GM19239 (cell line): ENCODE results near the gene FCRLB.
A peak's percentile ranks its signal among the peaks of the same experiment; 100 is the strongest.
"Not testable (repeated sequence)": the region's sequence is repeated elsewhere in the genome, so short reads cannot be mapped to it uniquely, and the experiment has no call there.

Experiments used
- DNase-seq: peaks from one replicate; pipeline ENCODE4 v3.0.0; 2011; ENCODE audit warnings: low spot score; ENCODE audit not compliant: insufficient read length
- FAIRE-seq: peaks from 2 replicates; lab custom pipeline; 2011; peaks lifted over from hg19 to GRCh38; lab: Jason Lieb, UNC

FCRLB gene

DNA sequence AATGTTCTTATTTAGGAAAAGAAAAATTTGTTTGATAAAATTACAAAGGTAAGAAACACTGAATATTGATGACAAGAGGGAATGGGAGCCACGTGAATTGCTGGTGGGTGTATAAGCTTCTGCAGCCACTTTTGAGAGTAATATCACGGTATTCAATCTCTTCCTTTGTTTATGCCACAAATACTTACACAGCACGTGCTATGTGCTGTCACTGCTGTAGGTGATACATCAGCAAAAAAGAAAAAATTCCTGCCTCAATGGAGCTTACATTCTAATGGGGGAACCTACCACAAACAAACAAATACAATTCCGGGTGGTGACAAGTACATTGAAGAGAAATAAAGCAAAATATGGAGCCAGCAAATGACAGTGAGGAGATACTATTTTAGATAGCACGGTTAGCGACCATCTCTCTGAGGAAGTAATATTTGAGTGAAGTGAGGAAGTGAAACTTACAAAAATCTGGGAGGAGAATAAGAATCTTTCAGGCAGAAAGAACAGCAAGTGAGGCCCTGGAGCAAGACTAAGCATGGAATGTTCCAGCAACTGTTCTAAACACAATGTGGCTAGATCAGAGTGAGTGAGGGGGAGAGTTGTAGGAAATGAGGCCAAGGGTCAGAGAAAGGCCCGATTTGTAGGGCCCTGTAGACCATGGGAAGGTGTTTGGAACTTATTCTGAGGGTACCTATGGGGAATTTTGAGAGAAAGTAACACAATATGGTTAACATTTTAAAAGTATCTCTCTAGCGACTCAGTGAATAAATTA is 2.6 kb upstream of the FCRLB start:
- DNase-seq (no peak), FAIRE-seq (peak; percentile 89)

DNA sequence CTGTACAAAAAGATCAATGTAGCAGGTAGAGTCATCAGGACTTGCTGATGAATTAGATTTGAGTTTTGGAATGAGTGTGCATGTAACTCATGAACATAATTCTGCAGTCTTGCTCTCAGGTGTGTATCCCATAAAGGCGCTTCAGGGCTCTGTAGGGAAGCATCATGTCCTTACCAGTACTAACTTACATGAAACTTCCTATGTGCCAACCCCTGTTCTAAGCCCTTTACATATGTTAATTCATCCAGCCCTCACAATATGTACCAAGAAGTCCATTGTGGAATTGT is 2.1 kb upstream of the FCRLB start:
- FAIRE-seq, result peak; percentile 60
- DNase-seq, result no peak

DNA sequence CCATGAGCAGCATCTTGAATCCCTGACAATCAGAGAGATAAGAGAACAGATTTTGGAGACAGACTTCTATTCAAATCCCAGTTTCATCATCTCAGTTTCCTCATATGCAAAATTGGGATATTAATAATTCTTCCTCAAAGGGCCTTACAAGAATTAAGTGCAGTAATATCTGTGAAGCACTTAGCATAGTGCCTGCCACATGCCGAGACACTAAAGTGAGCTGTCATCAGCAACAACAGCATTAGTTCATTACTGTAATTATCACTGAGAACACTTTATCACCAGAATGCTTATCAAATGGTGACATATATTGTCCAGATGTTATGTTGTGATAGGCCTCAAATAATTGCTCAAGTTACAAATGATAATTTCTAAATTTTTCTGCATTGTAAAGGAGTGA is 922 bp upstream of the FCRLB start:
- no peak for DNase-seq
- no peak for FAIRE-seq

DNA sequence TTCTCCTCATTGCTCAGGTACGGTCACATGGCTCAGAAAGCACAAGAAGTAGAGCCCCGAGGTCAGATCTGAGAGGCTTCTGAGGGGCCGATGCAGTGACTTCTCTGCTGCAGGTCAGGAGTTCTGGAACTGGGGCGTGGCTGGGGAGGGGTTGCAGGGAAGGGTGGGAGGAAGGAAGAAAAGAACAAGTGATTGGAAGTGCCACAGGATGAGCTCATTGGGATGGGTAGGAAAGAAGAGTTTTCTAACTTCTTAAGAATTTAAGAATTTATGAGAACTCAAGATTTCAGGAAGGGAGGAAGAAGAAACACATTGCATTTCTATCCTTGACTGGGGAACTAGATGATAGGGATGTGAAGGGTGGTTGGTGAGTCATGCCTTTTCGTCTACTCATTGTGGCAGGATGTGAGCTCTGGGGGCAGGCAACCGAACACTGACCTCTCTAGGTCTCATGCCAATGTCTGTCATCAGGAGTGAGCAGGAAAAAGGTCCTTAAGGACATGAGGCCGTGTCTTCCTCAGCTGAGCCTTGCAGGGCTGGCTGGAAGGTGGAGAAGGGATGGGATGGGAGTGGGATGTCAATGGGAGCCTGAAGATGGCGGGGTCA is 497 bp downstream of the FCRLB start:
- DNase-seq (no peak), FAIRE-seq (no peak)

DNA sequence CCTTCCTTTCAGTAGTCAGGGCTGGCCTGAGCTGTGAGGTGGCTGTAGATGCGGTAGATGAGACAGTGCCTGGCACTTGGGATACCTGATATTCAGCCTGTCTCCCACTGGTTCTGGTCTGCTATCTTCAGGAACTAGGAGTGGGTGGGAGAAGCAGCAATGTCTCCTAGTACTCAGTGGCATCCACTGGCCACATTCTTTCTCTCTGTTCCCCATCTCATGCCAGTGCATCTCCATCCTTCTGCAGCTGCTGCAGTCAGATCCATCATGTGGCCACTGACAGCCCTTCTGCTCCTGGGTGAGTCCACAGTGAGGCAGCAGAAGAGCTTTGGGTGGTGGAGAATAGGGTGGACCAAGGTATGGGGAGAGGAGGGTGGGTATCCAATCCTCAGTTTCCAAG is 1.1 kb downstream of the FCRLB start:
- FAIRE-seq, result no peak
- DNase-seq, result no peak

DNA sequence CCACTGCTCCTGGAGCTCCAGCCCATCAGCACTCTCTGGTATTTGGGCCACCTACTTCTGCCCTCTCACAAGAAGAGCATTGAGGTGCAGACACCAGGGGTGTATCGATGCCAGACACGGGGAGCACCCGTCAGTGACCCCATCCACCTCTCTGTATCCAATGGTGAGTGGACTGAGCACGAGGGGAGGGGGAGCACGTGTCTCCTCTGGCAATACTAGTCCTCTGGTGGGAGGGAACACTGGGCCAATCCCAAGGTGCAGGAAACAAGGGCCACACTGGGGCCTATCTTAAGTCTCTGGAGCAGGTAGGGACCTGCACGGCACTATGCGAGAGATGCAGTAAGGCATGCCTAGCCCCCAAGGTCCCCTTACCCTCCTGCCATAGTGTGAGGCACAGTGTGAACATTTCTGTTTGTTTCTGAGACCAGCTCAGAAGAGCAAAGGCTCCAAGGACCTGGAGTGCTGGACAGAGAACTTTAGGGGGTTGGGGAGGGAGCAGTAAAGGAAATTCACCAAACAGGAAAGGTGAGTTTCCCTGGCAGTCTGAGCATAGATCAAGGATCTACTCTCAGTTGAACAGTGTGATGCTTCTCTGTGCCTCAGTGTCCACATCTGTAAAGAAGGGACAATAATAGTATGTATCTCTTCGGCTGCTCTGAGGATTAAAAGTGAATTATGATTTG is 2.3 kb downstream of the FCRLB start:
- DNase-seq (no peak), FAIRE-seq (no peak)

DNA sequence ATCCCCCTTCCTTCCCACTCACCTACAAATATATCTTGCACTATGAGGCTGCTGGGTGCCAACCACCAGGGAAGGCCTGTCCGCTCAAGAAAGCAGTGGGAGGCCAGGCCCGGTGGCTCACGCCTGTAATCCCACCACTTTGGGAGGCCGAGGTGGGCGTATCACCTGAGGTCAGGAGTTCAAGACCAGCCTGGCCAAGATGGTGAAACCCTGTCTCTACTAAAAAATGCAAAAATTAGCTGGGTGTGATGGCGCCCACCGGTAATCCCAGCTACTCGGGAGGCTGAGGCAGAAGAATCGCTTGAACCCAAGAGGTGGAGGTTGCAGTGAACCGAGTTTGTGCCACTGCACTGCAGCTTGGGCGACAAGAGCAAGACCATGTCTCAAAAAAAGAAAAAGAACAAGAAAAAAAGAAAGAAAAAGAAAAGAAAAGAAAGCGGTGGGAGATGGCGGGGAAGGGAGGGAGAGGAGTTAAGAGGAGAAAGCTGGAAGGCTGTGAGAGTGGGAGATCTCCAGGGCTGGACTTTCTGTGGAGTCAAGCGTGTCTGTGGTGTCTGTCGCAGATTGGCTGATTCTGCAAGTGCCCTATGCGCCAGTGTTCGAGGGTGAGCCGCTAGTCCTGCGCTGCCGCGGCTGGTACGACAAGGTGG is 4.0 kb downstream of the FCRLB start:
- DNase-seq, result not testable (repeated sequence)
- peak; percentile 4 for FAIRE-seq

DNA sequence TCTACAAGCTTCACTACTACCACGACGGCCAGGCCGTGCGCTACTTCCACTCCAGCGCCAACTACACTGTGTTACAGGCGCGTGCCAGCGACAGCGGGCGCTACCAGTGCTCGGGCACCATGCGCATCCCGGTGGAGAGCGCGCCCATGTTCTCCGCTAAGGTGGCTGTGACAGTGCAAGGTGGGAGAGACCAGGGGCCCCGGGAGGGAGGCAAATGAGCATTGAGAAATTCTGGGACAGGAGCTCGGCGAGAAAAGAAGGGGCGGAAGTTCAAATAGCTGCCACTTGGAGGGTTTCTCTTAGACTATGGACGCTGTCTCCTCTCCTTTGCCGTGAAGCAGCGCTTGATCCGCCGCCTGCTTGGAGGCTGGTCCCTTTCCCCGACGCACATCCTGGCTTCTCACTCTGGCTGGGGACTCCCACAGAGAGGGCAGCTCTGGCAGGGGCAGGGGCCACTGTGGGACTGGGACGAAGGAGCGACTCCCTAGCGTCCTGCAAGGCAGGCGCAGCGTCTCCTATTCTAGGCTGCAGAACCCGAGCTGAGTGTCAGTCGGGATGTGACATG is 4.6 kb downstream of the FCRLB start:
- DNase-seq, result no peak
- no peak for FAIRE-seq

DNA sequence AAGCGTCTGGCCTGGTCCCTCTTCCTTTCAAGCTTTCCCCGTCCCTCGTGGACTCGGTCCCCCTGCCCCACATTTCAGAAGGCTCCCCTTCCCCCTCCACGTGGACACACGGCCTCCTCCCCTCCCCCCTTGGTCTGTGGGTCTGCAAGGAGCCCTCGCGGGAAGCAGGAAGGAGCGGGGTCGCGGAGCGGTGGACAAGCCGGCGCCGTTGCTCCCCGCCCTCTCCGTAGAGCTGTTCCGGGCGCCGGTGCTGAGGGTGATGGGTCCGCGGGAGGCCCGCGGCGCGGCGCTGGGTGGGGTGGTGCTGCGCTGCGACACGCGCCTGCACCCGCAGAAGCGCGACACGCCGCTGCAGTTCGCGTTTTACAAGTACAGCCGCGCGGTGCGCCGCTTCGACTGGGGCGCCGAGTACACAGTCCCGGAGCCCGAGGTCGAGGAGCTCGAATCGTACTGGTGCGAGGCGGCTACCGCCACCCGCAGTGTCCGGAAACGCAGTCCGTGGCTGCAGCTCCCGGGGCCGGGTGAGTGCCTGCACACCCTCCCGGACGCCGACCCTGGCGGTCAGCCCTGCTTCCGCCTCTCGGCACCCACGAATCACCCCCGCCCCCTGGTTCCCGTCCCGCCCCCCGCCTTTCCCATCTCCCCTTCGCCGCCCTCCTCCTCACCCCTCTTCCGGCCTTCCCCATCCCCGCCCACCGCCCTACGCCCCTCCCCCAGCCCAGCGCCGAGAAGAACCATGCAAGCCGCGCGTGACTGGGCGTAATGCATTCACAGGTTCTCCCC is 5.3 kb downstream of the FCRLB start:
- DNase-seq, result peak; percentile 57
- peak; percentile 65 for FAIRE-seq

DNA sequence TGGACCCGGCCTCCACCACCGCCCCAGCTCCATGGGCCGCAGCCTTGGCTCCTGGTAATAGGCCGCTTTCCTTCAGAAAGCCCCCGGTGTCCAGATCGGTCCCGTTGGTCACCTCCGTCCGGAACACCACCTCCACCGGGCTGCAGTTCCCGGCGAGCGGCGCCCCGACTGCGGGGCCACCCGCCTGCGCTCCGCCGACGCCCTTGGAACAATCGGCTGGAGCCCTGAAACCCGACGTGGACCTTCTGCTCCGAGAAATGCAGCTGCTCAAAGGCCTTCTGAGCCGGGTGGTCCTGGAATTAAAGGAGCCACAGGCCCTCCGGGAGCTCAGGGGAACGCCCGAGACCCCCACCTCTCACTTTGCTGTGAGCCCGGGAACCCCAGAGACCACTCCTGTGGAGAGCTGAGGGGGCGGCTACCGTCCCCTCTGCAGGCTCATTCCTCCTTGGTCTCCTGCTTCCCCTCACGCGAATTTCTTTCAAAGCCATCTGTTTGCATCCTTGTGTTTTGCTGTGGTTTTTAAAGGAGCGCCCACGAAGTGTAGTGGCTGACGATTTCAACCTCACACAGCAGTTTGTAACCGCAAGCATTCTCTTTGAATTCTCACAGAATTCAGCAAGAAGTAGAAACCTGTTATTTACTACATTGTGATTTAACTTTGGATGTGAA is 6.0 kb downstream of the FCRLB start:
- DNase-seq, result no peak
- peak; percentile 79 for FAIRE-seq

DNA sequence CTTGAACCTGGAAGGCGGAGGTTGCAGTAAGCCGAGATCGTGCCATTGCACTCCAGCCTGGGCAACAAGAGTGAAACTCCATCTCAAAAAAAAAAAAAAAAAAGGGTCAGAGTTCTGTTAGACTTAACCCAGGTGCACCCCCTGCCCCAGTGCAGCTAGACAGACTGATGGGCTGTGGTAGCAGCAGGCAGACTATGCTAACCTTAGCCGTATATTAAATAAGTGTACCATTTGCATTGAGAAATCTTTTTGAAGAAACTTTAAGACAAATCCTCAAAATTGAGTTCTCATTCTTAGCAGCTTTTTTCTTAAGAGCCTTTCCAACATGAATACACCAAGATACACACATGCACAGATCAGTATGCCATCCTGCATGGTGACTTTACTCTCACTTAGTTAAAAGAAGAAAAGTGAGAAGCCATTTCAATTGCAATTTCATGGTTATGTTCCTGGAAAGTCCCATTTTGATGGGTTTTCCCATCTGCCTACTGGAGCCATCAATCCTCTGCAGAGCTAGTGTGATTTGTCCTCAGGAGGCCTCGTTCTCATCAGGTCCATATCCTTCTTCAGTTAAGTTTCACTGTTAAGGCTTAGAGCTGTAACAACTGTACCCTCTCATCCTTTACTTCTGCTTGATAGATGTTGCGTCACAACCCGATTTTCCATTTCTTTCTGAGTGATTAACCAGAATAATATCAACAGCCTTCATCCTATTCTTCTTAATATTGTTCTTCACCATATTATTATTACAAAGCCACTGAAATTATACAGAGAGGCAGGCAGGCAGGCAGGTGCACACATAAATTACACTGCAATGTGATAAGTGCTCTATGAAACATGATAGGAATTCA is 7.3 kb downstream of the FCRLB start:
- DNase-seq, result no peak
- FAIRE-seq, result peak; percentile 54

DNA sequence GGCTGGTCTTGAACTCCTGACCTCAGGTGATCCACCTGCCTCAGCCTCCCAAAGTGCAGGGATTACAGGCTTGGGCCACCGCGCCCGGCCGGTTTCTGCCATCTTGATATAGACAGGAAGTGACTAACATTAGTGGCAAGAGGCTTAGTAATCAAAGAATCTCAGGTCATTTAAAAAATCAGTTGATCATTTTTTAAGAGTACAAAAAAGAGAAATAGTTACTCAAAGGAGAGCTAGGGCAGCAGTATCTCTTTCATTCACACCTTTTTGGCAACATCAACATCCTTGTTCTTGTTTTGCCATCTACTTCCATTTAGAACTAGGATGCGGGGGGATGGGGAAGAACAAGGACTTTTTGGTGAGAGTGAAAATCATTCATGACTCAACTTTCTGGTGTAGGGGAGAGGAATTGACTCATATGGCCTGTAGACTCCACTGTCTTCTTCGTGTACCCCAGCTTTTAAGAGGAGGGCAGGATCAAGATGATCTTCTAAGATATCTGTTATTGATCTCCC is 8.8 kb downstream of the FCRLB start:
- no peak for FAIRE-seq

DNA sequence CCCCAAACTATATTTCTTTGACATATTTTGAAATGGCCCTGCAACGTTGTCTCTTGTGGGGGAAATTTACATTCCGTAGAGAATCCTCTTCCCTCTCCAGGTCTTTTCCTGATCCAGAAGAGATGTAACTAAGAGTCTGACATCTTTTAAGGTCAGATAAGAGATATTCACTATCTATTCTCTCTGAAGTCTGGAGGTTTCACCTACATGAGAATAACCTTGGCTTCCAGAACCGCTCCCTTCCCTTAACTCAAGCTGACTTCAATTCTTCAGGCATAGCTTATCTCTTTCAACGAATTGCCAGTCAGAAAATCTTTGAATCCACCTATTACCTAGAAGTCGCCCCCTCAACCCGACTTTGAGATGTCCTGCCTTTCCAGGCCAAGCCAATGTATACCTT is 9.9 kb downstream of the FCRLB start:
- DNase-seq (no peak), FAIRE-seq (no peak)

More for the DNA sequence above, 8.8 kb downstream of the FCRLB start:
- DNase-seq, result no peak

DNA sequence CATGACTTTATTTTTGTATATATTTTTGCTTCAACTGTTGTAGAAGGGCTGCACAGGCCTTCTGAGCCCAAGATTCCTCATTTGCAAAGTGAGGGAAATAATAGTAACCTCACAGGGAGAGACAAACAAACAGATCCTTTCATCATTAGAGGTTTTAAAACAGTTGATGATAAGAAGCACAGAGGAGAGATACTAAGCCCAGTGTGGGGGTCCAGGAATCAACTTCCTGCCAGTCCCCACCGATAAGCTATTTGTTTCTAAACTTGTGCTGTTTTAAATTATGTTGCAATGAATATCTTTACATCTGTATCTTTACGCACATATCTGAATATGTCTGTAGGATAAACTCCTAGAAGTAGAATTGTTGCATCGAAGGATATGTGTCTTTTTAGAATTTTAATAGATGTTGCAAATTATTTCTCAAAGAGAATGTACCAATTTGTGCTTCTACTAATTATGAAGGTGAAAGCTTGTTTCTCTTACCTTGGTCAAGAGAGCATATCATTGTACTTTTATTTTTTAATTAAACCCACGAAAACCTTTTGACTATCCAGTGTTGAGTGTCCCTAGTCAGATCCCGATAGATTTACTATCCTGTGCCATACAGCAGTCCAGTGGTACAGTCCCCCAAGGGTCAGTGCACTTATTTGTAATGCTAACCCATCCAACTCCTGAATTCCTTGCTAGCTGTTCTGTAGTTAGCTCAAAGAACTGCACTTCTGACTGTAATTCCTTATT is 10.8 kb downstream of the FCRLB start:
- FAIRE-seq (no peak), DNase-seq (no peak)

DNA sequence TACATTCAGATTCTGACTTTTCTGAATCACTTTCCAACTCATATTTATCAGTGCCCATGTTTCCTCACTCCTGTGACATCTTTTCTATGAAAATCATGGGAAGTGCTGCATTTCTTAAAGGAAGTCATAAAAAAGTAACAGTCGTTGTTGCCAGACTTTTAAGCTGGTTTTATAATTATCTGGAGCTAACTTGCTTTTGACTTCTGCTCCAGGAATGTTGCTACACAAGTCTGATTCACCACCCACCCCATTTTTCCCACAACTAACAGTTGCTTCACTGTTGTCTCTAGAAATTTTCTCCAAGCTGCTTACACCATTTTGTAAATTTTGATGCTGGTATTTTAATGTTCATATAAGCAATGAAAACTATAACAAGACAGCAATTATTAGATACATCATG is 12.2 kb downstream of the FCRLB start:
- no peak for DNase-seq

DNA sequence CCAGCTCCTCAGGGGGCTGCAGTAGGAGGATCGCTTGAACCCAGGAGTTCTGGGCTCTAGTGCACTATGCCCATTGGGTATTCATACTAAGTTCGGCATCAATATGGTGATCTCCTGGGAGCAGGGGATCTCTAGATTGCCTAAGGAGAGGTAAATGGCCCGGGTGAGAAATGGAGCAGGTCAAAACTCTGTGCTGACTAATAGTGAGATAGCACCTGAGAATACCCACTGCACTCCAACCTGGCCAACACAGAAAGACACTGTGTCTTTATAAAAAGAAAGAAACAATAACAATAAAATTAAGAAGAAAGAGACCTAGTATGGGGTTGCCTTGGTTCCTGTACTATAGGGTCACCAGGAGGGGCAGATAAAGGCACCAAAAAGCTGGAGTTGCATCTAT is 14.5 kb downstream of the FCRLB start:
- DNase-seq (no peak), FAIRE-seq (no peak)

More for the DNA sequence above, 12.2 kb downstream of the FCRLB start:
- FAIRE-seq, result no peak

DNA sequence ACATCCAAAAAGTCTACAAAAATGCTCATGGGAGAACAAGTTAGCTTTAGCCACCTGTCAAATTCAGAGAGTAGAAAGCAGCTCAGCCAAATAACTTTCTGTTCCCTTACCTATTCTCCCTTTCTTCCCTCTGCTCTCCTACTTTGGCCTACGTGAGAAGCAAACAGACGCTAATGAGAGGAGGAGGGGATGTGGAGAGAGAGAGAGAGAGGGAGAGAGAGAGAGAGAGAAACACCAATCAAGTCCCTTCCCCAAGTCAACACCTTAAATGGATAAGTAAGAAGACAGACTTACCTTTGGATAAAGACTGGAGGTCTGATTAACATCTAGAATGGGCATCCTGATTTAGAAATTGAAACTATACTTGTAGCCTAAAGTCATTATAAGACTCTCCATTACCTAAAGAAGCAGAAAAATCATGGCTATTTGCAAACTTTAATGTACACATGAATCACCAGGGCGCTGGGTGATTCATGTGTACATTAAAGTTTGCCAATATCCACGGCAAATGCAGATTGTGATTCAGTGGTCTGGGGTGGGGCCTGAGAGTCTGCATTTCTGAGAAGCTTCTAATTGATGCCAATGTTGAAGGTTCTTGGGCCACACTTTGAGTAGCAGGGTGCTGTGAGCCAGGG is 15.1 kb downstream of the FCRLB start:
- FAIRE-seq (peak; percentile 81), DNase-seq (no peak)
